ENCODE results near the gene AFF2.

AFF2 gene

GRCh38 chrX:149044471-149044870, 544.1 kb downstream of the AFF2 start:
- no peak for TF ChIP-seq CTCF (IDR thresholded peaks at IDR 0.05; ENCODE audit: low read depth, low read length)
- no peak for DNase-seq (ENCODE audit: extremely low read depth, low read depth)

GRCh38 chrX:149045645-149046210, 545.3 kb downstream of the AFF2 start:
- no peak for DNase-seq (ENCODE audit: extremely low read depth, low read depth)
- TF ChIP-seq CTCF (IDR thresholded peaks at IDR 0.05; ENCODE audit: low read depth, low read length), result no peak

Measured in AG09319 (cell line).